ENCODE data around the gene SLCO4A1.

Gene SLCO4A1

DNA sequence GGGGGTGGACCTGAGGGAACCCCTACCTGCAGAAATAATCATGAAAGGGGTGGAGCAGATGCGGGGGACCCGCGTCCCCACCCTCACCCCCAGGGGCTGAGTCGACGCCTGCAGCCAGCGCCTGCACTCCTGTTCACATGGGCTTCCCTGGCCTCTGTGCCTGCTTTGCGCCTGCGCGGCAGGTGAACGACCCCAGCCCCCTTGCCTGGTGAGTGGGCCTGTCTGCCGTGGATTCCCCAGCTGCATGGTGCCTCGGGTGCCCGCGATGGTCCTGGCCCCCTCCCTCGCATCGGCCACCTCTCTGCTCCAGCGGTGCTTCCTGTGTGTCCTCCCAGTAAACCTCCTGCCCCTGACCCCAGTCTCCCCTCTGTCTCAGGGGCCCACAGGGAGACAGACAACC, 47.6 kb downstream of the SLCO4A1 start:
- no peak for DNase-seq

DNA sequence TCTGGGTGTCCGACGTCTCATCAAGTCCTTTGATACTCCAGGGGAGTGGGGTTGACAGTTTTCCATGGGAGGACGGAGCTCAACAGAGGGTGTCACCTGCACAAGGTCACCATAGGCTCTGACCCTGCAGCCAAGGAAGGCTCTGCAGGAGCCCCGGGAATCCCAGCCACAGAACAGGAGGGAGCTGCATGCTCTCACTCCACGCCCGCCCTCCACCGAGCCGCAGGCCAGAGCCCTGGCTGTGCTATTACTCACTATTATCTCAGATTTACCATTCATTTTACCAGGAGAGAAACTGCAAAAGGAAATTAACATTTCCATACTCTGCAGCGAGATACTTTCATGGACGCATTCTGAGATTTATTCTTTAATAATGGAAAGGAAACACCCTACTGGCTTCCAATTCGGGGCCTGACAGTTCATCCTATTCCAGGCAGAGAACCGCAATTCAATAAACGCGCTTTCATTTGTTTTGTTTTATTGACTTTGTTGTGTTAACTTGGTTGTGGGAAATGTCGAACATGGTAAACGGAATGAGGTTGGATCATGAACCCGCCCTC, 48.0 kb downstream of the SLCO4A1 start:
- no peak for DNase-seq

DNA sequence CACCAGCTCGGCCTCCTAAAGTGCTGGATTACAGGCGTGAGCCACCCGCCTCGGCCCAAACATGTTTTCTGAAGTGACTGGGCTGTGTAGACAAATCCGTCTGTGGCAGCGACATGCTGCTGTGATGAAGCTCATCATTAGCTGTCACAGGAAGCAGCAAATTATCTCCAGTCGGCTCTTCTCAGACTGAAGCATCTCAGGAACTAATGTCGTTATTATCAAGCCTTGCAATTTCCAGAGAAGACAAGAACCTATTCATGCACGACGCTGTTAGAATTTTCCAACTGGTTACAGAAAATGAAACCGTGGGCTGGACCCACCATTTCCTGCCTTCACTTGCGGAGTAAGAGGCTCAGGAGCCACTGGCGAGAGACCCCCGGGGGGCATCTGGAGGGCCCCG, 49.2 kb downstream of the SLCO4A1 start:
- no peak for DNase-seq

DNA sequence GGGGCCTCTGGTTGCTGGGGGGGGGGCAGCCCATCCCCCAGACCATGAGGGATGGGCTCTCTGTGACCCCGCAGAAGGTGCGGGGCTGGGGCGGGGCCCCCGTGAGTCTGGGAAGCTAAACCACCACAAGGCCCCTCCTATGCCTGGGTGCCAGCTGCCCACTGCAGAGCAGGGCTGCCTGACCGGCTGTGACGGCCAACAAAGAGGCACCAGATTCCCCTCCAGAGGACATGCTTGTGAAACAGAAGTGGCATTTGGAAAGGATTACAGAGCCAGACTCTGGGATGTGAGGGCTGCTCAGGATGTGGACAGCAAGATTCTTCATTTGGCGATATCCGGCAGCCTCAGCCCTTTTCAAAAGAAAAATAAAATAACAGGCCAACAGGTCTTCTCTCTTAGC, 49.9 kb downstream of the SLCO4A1 start:
- no peak for DNase-seq

DNA sequence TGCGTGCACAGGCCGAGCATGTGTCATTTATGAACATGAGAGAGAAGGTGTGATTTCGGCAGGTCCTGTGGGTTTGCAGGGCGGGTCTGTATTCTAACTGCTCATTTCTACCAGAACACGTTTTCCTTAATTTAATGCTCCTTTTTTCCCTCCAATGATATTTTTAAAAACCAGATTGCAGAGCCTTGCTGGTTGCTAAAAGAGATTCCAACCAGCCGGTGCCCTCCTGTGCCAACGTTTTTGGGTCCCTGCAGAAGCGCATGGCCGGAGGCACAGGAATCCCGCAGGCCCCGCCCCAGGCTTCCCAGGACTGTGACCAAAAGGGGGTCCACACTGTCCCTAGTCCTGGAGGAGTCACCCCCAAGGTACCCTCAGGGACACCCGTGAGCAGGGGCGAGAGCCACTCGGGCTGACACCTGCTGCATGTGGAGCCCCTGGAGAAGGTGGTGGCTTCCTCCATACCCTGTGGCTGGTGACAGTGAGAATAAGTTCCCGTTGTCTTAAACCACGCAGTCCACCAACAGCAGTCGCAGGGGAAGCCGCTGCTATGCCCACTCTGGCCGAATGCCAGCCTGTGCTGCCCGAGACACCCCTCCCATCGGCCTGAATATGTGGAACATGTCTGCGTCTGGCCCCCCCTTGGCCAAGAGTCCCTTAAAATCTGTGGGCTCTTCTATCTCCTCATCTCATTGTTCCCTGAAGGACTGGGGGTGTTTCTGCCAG, 50.7 kb downstream of the SLCO4A1 start:
- DNase-seq, result no peak

DNA sequence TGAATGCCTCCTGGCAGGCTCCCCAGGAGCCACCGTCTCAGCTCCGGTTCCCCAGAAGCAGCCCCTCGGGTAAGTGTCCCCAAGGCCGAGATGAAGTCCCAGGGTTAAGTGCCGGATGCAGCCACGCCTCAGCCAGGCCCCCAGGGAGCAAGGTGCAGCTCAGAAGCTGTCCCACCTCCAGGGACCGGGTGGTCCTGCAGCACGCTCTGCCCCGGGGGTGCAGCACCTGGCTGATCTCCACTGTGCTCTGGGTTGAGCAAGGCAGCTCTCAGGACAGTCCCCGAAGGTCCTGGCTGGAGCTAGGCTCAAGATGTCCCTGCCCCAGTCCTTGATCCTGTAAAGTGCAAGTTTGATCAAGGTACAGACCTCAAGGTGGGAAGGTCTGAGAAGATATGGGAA, 51.2 kb downstream of the SLCO4A1 start:
- no peak for DNase-seq

DNA sequence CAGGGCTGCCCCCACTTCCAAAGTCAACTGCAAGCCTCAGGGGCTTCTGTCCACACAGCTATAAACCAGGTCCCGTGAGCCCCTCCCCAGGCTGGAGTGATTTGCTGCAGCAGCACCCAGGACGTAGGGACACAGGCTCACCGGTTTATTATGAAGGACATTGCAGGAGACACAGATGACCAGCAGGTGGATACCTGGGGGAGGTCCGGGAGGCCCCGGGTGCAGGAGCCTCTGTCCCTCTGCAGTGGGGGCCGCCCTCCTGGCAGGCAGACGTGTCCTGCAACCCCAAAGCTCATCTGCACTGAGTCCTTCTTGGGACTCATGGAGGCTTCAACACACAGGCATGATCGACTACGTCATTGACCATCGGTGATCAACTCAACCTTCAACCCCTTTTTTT, 51.8 kb downstream of the SLCO4A1 start:
- no peak for DNase-seq

DNA sequence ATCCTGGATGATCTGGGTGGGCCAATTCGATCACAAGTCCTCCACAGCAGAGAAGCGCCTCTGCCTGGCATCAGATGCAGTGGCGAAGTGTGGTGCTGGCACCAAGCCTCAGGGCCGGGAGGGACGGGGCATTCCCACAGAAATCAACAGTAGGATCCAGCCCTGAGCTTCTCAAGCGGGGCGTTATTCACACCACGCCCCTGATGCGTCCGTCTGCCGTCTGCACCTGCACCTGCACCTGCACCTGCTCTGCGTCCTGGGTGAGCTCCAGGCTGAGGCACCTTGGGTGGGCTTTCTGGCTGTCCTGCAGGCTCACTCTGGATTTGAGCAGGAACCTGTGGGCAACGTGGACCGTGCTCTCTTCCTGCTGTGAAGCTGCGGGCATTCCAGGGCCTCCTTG, 52.6 kb downstream of the SLCO4A1 start:
- no peak for DNase-seq

DNA sequence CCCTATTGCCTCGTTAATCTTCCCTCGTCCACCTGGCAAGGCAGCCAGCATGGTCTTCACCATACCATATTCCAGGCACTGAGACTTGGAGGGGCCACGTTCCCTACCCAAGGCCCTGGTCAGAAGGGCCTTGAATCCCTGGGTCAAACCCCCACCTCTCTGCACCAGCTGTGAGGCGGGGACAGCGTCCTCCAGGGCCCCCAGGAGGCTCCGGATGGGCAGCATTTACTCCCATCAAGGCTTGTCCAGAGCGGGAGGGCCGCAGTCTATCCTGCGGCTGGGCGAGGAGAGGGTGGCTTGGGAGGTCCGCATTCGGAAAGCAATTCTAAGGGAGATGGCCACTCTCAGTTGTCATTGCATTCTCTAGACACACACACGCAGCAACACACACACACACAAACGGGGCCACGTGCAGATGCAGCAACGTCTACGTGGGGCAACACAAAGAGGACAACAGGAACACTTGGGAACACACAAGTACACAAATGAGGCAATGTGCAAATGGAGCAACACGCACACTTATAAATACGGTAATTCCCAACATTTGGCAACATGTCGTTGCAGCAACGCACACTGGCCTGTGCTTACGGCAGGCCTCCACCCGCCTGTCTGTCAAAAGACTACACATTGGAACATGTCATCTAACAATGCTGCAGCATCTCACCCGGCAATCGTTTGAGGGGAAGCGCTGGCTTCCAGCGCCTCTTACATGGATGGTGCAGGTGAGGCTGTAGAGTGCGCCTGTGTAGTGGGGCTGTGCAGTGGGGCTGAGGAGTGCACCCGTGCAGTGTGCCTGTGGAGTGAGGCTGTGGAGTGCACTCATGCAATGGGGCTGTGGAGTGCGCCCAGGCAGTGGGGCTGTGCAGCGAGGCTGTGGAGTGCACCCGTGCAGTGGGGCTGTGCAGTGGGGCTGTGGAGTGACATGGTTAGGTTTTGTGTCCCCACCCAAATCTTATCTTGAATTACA, 53.4 kb downstream of the SLCO4A1 start:
- DNase-seq, result no peak

DNA sequence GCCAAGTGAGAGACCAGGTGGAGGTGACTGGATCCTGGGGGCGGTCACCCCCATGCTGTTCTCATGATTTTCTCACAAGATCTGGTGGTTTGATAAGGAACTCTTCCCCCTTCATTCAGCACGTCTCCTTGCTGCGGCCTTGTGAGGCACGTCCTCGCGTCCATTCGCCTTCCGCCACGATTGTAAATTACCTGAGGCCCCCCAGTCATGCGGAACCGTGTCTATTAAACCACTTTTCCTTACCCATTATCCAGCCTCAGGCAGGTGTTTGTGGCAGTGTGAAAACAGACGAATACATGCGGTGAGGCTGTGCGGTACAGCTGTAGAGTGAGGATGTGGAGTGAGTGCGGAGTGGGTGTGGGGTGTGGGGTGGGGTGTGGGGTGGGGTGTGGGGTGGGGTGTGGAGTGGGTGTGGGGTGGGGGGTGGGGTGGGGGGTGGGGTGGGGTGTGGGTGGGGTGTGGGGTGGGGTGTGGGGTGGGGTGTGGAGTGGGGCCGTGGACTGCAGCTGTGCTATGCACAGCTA, 54.2 kb downstream of the SLCO4A1 start:
- DNase-seq, result no peak

DNA sequence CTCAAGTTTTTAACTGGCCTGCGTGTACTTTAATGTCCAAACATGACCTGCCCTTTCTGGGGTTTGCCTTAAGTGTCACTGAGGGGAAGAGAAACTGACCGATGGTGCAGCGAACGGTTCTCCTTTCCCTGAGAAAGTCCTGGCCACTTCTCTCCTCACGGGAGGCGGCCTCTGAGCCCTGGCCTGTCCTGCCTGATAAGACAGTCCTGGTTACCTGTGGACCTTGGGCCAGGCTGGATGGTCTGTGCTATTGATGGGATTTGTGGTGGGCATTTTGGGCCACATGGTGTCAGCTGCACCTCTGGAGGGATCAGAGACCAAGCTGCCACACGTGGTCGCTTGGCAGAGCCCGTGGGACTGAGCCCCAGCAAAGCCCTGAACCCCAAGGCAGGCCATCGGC, 54.7 kb downstream of the SLCO4A1 start:
- no peak for DNase-seq

DNA sequence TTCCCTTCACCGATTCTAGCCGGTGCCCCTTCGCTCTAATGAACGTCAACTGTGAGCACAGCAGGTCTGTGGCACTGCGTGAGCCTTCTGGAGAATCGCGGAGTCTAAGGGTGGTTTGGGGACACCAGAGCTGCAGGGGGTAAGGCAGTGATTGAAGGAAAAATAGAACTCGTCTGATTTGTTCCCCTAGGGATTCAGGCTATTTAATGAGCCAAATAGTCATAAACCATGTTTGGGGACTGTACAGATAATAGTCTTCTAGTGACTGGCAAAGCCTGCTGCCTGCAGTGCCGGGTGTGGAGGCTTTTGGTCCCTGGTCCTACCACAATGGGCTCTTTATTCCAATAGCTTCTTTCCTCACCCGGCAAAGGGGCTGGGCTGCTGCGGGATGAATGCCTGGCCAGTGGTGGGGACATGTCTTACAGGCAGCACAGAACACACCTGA, 55.2 kb downstream of the SLCO4A1 start:
- DNase-seq, result no peak

DNA sequence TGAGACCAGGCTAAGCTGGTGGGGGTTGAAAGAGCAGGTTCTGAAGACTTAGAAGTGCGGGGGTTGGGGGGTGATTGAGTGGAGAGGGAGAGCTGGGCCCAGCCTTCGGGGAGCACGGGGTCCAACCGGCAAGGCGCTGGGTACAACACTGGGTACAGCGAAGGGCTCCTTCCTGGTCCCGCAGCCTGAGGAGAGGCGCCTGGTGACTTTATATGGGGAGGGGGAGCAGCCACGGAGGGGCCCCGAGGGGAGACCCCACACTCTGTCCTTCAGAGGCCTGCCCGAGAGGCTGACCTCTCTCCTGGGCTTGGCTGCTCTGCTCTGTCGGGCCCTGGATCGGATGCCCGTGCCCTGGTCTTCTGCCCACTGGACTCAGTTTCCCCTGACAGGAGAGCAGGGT, 55.9 kb downstream of the SLCO4A1 start:
- DNase-seq, result no peak

DNA sequence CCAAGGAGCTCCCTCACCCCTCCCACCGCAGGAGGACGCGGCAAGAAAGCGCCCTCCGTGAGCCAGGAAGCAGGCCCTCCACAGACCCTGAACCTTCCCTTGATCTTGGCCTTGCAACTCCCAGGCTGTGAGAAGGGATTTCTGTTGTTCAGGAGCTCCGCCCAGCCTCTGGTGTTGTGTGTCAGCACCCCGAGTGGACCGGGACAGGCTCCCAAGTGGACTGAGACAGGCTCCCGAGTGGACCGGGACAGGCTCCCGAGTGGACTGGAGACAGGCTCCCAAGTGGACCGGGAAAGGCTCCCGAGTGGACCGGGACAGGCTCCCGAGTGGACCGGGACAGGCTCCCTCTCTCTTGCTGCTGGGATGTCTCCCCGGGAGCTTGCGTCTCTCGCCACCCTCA, 57.0 kb downstream of the SLCO4A1 start:
- DNase-seq, result no peak

DNA sequence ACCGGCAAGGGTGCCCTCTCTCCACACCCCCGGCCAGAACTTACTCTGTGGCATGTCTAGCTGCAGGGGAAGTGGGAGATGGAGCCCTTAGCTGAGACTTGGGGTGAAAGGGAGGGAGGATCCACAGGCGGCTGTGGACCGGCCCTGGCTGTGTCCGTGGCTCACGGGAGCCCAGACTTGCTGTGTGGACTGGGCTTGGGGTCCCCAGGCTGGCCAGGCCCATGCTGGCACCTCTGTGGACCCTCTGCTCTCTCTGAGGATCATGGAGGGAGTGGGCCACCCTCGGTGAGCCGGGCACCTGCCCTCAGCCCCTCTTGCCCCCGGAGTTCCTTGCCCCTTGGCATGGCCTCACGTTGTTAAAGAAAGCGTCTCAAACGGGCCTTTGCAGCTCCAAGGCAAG, 57.4 kb downstream of the SLCO4A1 start:
- DNase-seq, result no peak

DNA sequence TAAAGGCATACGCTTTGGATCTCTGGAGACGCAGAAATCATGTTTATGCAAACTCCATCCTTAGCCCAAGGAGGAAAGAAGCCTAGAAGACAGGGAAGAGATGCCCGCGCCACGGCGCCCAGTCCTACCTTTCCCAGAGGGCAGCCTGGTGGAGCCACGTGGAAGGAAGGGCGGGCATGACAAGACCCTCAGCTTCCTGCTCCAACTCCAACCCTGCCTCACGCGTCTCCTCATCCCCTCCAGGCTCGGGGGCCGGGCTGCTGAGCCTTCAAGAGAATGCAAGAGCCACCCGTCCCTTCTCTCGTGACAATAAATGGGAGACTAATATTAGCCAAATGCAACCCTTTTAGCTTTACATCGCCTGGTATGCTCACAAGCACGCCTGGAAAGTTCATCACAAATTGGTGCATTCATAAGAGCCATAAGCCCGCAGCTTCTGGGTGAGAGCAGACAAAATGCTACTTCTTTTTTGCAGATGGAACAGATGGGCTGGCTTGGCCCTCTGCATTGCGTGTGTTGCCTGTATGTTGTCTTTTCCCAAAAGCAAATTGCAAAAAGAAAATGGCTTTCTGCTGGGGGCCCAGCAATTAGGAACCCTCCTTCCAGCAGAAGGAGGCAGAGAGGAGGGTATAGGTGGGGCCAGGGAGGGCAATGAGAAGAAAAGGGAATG, 58.1 kb downstream of the SLCO4A1 start:
- no peak for DNase-seq

DNA sequence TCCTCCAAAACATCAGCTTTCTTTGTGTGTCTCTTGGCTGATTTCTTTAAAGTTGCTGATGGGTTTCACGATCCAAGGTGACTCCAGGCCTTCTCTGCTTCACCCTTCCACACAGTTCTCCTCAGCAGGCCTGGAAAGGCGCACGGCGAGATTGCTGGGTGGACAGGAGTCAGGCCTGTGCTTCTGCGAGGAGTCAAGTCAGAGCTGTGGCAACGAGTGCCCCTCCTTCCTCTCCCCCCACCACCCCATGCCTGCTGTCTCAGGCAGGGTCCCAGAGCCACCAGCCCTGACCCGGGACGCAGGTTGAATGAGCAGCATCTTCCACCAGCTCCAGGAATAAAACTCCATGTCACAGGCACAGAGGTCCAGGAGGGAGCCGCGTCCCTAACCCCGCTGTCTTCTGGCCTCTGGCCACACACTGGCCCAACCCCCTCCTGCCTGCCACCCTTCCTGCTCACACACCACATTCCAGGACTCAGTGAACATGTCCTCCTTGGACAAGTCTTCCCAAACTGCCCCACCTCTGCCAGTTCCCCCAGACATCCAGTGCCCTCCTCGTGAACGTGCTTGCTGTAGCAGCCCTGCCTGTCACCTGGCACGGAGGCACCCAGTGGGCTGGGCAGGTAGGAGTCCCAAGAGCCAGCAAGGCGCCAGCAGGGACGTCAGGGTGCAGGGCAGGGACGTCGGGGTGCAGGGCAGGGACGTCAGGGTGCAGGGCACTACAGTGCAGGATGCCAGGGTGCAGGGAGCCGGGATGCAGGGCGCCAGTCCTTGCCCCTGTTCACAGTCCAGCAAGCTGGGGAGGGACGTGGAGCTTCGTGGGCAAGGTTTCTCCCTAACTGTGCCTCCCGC, 59.1 kb downstream of the SLCO4A1 start:
- DNase-seq, result no peak

DNA sequence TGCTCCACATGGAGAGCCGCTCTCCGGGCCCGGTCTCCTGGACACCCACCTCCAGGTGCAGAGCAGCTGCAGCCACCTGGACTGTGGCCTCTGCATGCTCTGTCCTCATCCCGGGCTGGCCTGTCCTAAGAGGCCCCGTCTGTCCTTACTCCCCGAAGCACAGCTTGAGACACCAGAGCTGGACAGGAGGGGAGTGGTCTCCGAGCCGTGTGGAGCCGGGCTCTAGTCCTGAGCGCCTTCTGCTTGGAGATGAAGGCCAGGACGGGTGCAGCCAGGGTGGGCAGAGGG, 59.7 kb downstream of the SLCO4A1 start:
- no peak for DNase-seq

DNA sequence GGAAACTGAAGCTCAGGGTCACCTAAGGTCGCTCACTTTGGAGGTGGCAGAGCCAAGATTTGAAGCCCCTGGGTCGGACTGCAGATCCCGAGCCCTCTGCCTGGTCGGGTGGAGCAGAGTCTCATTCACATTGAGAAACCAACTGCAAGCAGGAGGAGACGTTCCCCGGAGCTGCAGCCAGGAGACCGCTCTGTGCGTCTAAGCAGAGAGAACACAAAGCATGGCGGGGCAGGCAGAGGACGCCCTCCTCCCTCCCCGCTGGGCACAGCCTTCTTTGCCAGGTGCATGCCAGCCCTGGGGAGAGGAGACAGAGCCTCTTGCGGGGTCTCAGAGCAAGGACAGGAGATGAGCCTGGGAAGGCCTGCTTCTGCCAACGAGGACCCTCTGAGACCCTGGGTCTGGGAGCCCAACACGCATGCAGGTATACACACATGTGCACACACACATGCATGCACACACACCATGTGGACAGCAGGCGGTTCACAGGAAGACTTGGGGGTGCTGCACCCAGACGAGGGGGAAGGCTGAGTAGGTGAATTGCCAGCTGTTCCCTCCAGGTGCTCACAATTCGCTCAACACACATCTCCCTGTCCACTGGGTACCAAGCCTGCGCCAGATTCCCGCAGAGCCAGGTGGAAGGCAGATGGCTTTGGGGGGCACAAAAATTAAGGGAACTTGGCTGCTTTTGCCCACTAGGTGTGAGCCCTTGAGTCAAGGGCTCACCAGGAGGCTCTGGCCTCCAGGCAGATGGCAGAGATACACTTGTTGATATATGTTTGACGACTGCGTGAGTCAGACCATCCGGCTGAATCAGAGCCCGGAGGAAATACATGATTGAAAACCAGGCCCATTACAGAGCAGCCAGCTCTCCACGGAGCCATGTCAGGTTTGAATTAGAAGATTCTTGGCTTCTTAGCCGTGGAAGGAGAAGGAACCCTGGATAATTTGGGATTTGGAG, 60.9 kb downstream of the SLCO4A1 start:
- peak; percentile 29 for DNase-seq

DNA sequence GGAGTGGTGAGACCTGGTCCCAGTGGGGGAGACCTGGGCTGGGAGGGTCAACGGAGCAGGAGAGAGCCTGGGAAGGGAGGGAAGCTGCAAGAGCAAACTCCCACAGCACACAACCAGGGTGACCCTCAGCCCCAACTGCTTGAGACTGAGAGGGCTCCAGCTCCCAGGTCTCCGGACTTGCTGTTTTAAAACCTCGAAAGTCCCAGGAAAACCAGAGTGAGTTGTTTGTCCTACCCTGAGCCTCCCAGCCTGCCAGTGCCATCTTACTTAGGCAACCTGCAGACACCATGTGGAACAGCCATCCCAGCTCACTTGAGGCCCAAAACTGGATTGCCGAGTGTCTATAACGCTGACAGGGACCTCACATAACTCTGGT, 61.5 kb downstream of the SLCO4A1 start:
- DNase-seq, result no peak

DNA sequence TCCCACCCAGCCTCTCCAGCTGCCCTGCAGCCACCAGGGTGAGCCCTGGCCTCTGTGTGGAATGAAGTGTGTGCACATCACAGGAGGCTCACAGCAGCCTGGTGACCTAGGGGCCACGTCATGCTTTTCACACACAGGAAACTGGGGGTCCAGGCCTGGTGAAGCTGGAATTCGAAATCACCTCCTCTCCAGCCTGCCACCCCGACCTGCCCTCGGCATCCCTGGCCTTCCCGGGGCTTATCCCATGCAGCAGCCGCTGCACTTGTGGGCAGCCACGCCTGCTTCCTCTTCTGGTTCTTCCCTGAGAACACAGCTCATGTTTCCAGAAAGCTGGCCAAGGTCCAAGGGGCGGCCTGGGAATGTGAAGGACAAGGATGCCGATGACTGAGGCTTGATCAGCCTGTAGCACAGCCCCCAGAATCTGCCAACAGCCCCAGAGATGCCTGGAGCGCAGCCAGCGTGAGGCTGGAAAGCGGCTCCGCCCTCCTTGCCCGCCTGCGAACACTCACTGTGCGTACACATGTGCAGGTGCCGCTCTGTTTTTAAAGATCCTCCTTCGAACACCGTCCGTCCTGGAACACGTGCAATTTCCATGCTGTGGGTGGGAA, 62.1 kb downstream of the SLCO4A1 start:
- no peak for DNase-seq

Data from activated CD8-positive, alpha-beta memory T cell treated with anti-CD3 and anti-CD28 coated beads, Interleukin-2, amount 50 U/mL, for 4 hours (primary cell).